Suprapubic skin (tissue), 4 donors: ENCODE measurements around the gene AZU1. TPM values are rescaled to one million over a fixed set of nuclear protein-coding genes. Genes with fewer than 3 reads are reported as not detected.
A peak's percentile ranks its signal among the peaks of the same experiment; 100 is the strongest.

Source experiments
- DNase-seq, 2 donors: peaks; one replicate each; pipeline ENCODE4 v3.0.0-alpha.2; 2019; ENCODE audit warnings: low spot score in 2 of 2
- H3K27ac ChIP-seq: fragments of 200-600 bp; sonication (generic); one replicate; pipeline ENCODE4 v1.5.1; 2019
- H3K27me3 ChIP-seq: fragments of 200-600 bp; sonication (generic); one replicate; pipeline ENCODE4 v1.5.1; 2019
- H3K36me3 ChIP-seq: fragments of 200-600 bp; sonication (generic); one replicate; pipeline ENCODE4 v1.5.1; 2019
- H3K4me1 ChIP-seq: fragments of 200-600 bp; sonication (generic); one replicate; pipeline ENCODE4 v1.5.1; 2019
- H3K4me3 ChIP-seq: fragments of 200-600 bp; sonication (generic); one replicate; pipeline ENCODE4 v1.5.1; 2019; ENCODE audit warnings: mild to moderate bottlenecking
- H3K9me3 ChIP-seq: fragments of 200-600 bp; sonication (generic); one replicate; pipeline ENCODE4 v1.5.1; 2019
- CTCF ChIP-seq, 2 donors: fragments of 200-600 bp in 1 of 2; fragments of 450-650 bp in 1 of 2; sonication (generic) in 1 of 2; IDR thresholded peaks; one replicate each; pipeline ENCODE4 v1.5.1; 2016 to 2019; ENCODE audit warnings: antibody characterized with exemption in 2 of 2, mild to moderate bottlenecking in 1 of 2, moderate library complexity in 1 of 2
- EP300 ChIP-seq: sonication (generic); formaldehyde crosslinking; IDR thresholded peaks from one replicate; pipeline ENCODE4 v1.6.1; 2017; ENCODE audit warnings: antibody characterized with exemption
- POLR2A ChIP-seq, 2 donors: fragments of 450-650 bp; IDR thresholded peaks; one replicate each; pipeline ENCODE4 v1.6.1; 2017; ENCODE audit warnings: antibody characterized with exemption in 2 of 2, mild to moderate bottlenecking in 2 of 2, moderate library complexity in 2 of 2
- POLR2AphosphoS5 ChIP-seq, 3 donors: sonication (generic); formaldehyde crosslinking; IDR thresholded peaks; one replicate each; pipeline ENCODE4 v1.6.1; 2017; ENCODE audit warnings: antibody characterized with exemption in 3 of 3
- WGBS: methylation state at CpG from one replicate; pipeline ENCODE4 v1.1.5; 2018; 5-methylcytosine and 5-hydroxymethylcytosine counted together
- total RNA-seq, 4 donors: library from RNA; depleted of rRNA; stranded (reverse); fragments of >200 nt; gene quantifications; one replicate each; pipeline ENCODE4 v1.1.0, GENCODE V29; 2016

Gene AZU1
- total RNA-seq, 4 donors from 2014 or later: 0.79 TPM; not detected in 3

GRCh38 chr19:782185-782877 lies 45.3 kb upstream of the AZU1 start:
- Histone ChIP-seq H3K27ac (peak overlapping the region; percentile 67), H3K27me3 (no peaks in the 10 kb centered on the region), H3K4me3 (peak overlapping the region; percentile 36), H3K36me3 (no peaks in the 10 kb centered on the region), H3K9me3 (no peaks in the 10 kb centered on the region), H3K4me1 (peaks cover 42% of the 10 kb centered on the region)
- DNase-seq: peak in 1 of 2 donors; percentile 73
- no peak for TF ChIP-seq POLR2AphosphoS5 (IDR thresholded peaks at IDR 0.05)
- TF ChIP-seq POLR2A (IDR thresholded peaks at IDR 0.05): no peak
- no peak for TF ChIP-seq EP300
- TF ChIP-seq CTCF (IDR thresholded peaks at IDR 0.05): no peak
- 11% methylated on average over 20 of the region's 29 CpGs for WGBS

- H3K27me3 ChIP-seq: no peaks in the 10 kb centered on the region
- no peaks in the 10 kb centered on the region for H3K36me3 ChIP-seq
- H3K4me3 ChIP-seq: peak overlapping the region; percentile 36
- 50% methylated on average over 30 of the region's 30 CpGs for WGBS
- DNase-seq: no peak
- TF ChIP-seq POLR2A (IDR thresholded peaks at IDR 0.05) (no peak), POLR2AphosphoS5 (IDR thresholded peaks at IDR 0.05) (no peak), CTCF (IDR thresholded peaks at IDR 0.05) (no peak), EP300 (no peak)
- H3K9me3 ChIP-seq: no peaks in the 10 kb centered on the region
- peaks cover 40% of the 10 kb centered on the region for H3K4me1 ChIP-seq
- H3K27ac ChIP-seq: peak overlapping the region; percentile 67
Observed at GRCh38 chr19:782878-783668, 44.6 kb upstream of the AZU1 start.

- TF ChIP-seq POLR2AphosphoS5 (IDR thresholded peaks at IDR 0.05) (no peak), EP300 (no peak), POLR2A (IDR thresholded peaks at IDR 0.05) (no peak), CTCF (IDR thresholded peaks at IDR 0.05) (no peak)
- H3K9me3 ChIP-seq: no peaks in the 10 kb centered on the region
- H3K4me3 ChIP-seq: no peak overlapping the region
- WGBS: 69% methylated on average over 11 of the region's 13 CpGs
- no peaks in the 10 kb centered on the region for H3K36me3 ChIP-seq
- H3K27me3 ChIP-seq: no peaks in the 10 kb centered on the region
- H3K27ac ChIP-seq: no peak overlapping the region
- no peak for DNase-seq
- peaks cover 41% of the 10 kb centered on the region for H3K4me1 ChIP-seq
Observed at GRCh38 chr19:784541-784940, 43.1 kb upstream of the AZU1 start.

- WGBS: 90% methylated on average over 13 of the region's 16 CpGs
- Histone ChIP-seq H3K27me3 (no peaks in the 10 kb centered on the region), H3K4me3 (no peak overlapping the region), H3K27ac (no peak overlapping the region), H3K4me1 (peaks cover 43% of the 10 kb centered on the region), H3K9me3 (no peaks in the 10 kb centered on the region), H3K36me3 (no peaks in the 10 kb centered on the region)
- no peak for TF ChIP-seq POLR2A (IDR thresholded peaks at IDR 0.05)
- no peak for TF ChIP-seq EP300
- no peak for TF ChIP-seq CTCF (IDR thresholded peaks at IDR 0.05)
- no peak for TF ChIP-seq POLR2AphosphoS5 (IDR thresholded peaks at IDR 0.05)
- no peak for DNase-seq
Observed at GRCh38 chr19:787536-787935, 40.1 kb upstream of the AZU1 start.

DNA sequence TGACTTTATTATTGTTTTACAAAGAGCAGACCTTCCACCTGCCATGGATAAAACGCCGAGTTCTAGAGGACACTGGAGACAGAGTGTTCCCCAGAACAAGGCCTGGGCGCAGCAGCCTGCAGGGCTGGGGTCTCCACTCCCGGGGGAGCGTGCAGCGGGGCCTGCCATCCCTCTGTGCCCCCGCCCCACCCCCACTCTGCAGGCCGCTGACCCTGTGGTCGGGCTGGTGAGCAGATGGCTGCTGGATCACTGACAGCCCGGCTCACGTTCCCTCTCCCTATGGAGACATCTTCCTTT lies 39.0 kb upstream of the AZU1 start:
- WGBS: 65% methylated on average over 9 of the region's 11 CpGs
- Histone ChIP-seq H3K27me3 (no peaks in the 10 kb centered on the region), H3K4me3 (peak overlapping the region; percentile 6), H3K4me1 (peaks cover 36% of the 10 kb centered on the region), H3K9me3 (no peaks in the 10 kb centered on the region), H3K27ac (peak overlapping the region; percentile 81), H3K36me3 (no peaks in the 10 kb centered on the region)
- DNase-seq: no peak
- TF ChIP-seq CTCF (IDR thresholded peaks at IDR 0.05) (no peak), POLR2AphosphoS5 (IDR thresholded peaks at IDR 0.05) (no peak), POLR2A (IDR thresholded peaks at IDR 0.05) (no peak), EP300 (no peak)
